Liver (tissue), 9 donors: ENCODE measurements around the gene CNPY4. TPM values are rescaled to one million over a fixed set of nuclear protein-coding genes. Genes with fewer than 3 reads are reported as not detected.

Source experiments
- DNase-seq: peaks from one replicate; pipeline ENCODE4 v3.0.0-alpha.2; 2017; ENCODE audit warnings: low spot score
- H3K27ac ChIP-seq, 2 donors: one replicate each; pipeline ENCODE4 v1.7.0; 2013; ENCODE audit warnings: inconsistent platforms in 2 of 2, low read length in 2 of 2, control low read depth in 1 of 2, low read depth in 1 of 2, mild to moderate bottlenecking in 1 of 2
- H3K27me3 ChIP-seq, 4 donors: one replicate each; pipeline versions ENCODE4 v1.6.1 to v1.7.0; 2013; ENCODE audit warnings: low read length in 3 of 4, inconsistent platforms in 1 of 4, mild to moderate bottlenecking in 1 of 4, moderate library complexity in 1 of 4; ENCODE audit not compliant: control insufficient read depth in 4 of 4, insufficient read depth in 4 of 4
- H3K36me3 ChIP-seq, 4 donors: one replicate each; pipeline versions ENCODE4 v1.6.1 to v1.7.0; 2013; ENCODE audit warnings: low read length in 3 of 4, mild to moderate bottlenecking in 3 of 4, low read depth in 1 of 4, moderate library complexity in 1 of 4; ENCODE audit not compliant: control insufficient read depth in 4 of 4, insufficient read depth in 3 of 4
- H3K4me1 ChIP-seq, 4 donors: one replicate each; pipeline versions ENCODE4 v1.6.1 to v1.7.0; 2013; ENCODE audit warnings: low read length in 3 of 4, mild to moderate bottlenecking in 3 of 4, moderate library complexity in 1 of 4; ENCODE audit not compliant: control insufficient read depth in 4 of 4, insufficient read depth in 4 of 4
- H3K4me3 ChIP-seq, 3 donors: one replicate each; pipeline versions ENCODE4 v1.6.1 to v1.7.0; 2013; ENCODE audit warnings: low read length in 3 of 3, control low read depth in 1 of 3, low read depth in 1 of 3, mild to moderate bottlenecking in 1 of 3
- H3K9ac ChIP-seq, 2 donors: one replicate each; pipeline ENCODE4 v1.7.0; 2013; ENCODE audit warnings: low read length in 2 of 2, mild to moderate bottlenecking in 2 of 2, moderate library complexity in 2 of 2, control low read depth in 1 of 2, low read depth in 1 of 2
- H3K9me3 ChIP-seq, 4 donors: one replicate each; pipeline versions ENCODE4 v1.6.1 to v1.7.0; 2013; ENCODE audit warnings: low read length in 3 of 4; ENCODE audit not compliant: control insufficient read depth in 4 of 4
- EGR1 ChIP-seq, 2 donors: IDR thresholded peaks; 2 replicates each; pipeline ENCODE4 v1.6.1; 2016 to 2018; ENCODE audit warnings: antibody characterized with exemption in 2 of 2, low read depth in 2 of 2
- FOXA1 ChIP-seq: IDR thresholded peaks from 2 replicates; pipeline ENCODE4 v1.6.1; 2016; ENCODE audit warnings: antibody characterized with exemption
- FOXA2 ChIP-seq: IDR thresholded peaks from 2 replicates; pipeline ENCODE4 v1.6.1; 2016; ENCODE audit warnings: antibody characterized with exemption
- GABPA ChIP-seq, 2 donors: IDR thresholded peaks in 1 of 2; conservative IDR thresholded peaks in 1 of 2; 2 replicates each; pipeline ENCODE4 v1.6.1; 2016; ENCODE audit warnings: antibody characterized with exemption in 2 of 2, mild to moderate bottlenecking in 1 of 2, moderate library complexity in 1 of 2
- HNF4A ChIP-seq, 2 donors: conservative IDR thresholded peaks; 2 replicates each; pipeline ENCODE4 v1.6.1; 2016; ENCODE audit warnings: antibody characterized with exemption in 2 of 2, mild to moderate bottlenecking in 2 of 2
- HNF4G ChIP-seq: IDR thresholded peaks from 2 replicates; pipeline ENCODE4 v1.6.1; 2016; ENCODE audit warnings: antibody characterized with exemption
- JUND ChIP-seq, 2 donors: IDR thresholded peaks; 2 replicates each; pipeline ENCODE4 v1.6.1; 2016; ENCODE audit warnings: antibody characterized with exemption in 2 of 2
- MAX ChIP-seq: IDR thresholded peaks from 2 replicates; pipeline ENCODE4 v1.6.1; 2016; ENCODE audit warnings: antibody characterized with exemption
- NR2F2 ChIP-seq: IDR thresholded peaks from 2 replicates; pipeline ENCODE4 v1.6.1; 2016; ENCODE audit warnings: antibody characterized with exemption
- RAD21 ChIP-seq, 2 donors: IDR thresholded peaks; 2 replicates each; pipeline ENCODE4 v1.6.1; 2016; ENCODE audit warnings: antibody characterized with exemption in 2 of 2, mild to moderate bottlenecking in 2 of 2
- RXRA ChIP-seq, 2 donors: IDR thresholded peaks; 2 replicates each; pipeline ENCODE4 v1.6.1; 2017 to 2018; ENCODE audit warnings: antibody characterized with exemption in 2 of 2, mild to moderate bottlenecking in 1 of 2
- SP1 ChIP-seq: IDR thresholded peaks from 2 replicates; pipeline ENCODE4 v1.6.1; 2018; ENCODE audit warnings: antibody characterized with exemption, mild to moderate bottlenecking
- TAF1 ChIP-seq: conservative IDR thresholded peaks from 2 replicates; pipeline ENCODE4 v1.6.1; 2016; ENCODE audit warnings: antibody characterized with exemption, mild to moderate bottlenecking
- YY1 ChIP-seq: IDR thresholded peaks from 2 replicates; pipeline ENCODE4 v1.6.1; 2016; ENCODE audit warnings: antibody characterized with exemption, mild to moderate bottlenecking
- ZBTB33 ChIP-seq: IDR thresholded peaks from 2 replicates; pipeline ENCODE4 v1.6.1; 2016; ENCODE audit warnings: antibody characterized with exemption
- WGBS: extraction: QIAGEN DNeasy Blood & Tissue Kit; methylation state at CpG from one replicate; pipeline ENCODE4 v1.1.7; 2013; 5-methylcytosine and 5-hydroxymethylcytosine counted together
- polyA plus RNA-seq, 2 donors: library from polyadenylated mRNA; stranded (reverse) in 1 of 2; unstranded in 1 of 2; fragments of 200-250 nt in 1 of 2; fragments of >200 nt in 1 of 2; fragmentation: Nextera tagmentation in 1 of 2; extraction: Ambion mirVana in 1 of 2; gene quantifications; one replicate each; pipeline versions ENCODE4 v1.2.1 to v1.2.3, GENCODE V29; 2013 to 2015
- total RNA-seq, 2 donors: library from RNA; depleted of rRNA; stranded (reverse); fragments of >200 nt; gene quantifications; one replicate each; pipeline ENCODE4 v1.2.3, GENCODE V29; 2014
- TF ChIP-seq, protein P1 (sequence below): fragments of 150-350 bp; IDR thresholded peaks from 2 replicates; pipeline ENCODE4 v1.5.1; 2017; ENCODE audit warnings: improper control_type of control experiment, low read depth, low read length; ENCODE audit not compliant: missing input control
- TF ChIP-seq, protein P2 (sequence below): IDR thresholded peaks from 2 replicates; pipeline ENCODE4 v1.6.1; 2016; ENCODE audit warnings: antibody characterized with exemption
- TF ChIP-seq, protein P3 (sequence below): IDR thresholded peaks from 2 replicates; pipeline ENCODE4 v1.6.1; 2016; ENCODE audit warnings: antibody characterized with exemption, mild to moderate bottlenecking
- donor health status: healthy.
- donor health status: healthy.
- donor health status: healthy.
- donor health status: healthy.
- donor health status: healthy.

The CNPY4 gene
- total and polyA plus RNA-seq, 4 donors = 1.9 to 11.9 (median 3.8) TPM

GRCh38 chr7:100148225-100148558 is 28.8 kb downstream of the CNPY4 start (continued):
- TF ChIP-seq, protein P1, sequence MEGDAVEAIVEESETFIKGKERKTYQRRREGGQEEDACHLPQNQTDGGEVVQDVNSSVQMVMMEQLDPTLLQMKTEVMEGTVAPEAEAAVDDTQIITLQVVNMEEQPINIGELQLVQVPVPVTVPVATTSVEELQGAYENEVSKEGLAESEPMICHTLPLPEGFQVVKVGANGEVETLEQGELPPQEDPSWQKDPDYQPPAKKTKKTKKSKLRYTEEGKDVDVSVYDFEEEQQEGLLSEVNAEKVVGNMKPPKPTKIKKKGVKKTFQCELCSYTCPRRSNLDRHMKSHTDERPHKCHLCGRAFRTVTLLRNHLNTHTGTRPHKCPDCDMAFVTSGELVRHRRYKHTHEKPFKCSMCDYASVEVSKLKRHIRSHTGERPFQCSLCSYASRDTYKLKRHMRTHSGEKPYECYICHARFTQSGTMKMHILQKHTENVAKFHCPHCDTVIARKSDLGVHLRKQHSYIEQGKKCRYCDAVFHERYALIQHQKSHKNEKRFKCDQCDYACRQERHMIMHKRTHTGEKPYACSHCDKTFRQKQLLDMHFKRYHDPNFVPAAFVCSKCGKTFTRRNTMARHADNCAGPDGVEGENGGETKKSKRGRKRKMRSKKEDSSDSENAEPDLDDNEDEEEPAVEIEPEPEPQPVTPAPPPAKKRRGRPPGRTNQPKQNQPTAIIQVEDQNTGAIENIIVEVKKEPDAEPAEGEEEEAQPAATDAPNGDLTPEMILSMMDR = no peak
- TF ChIP-seq TAF1 = no peak
- no peak for TF ChIP-seq YY1
- TF ChIP-seq HNF4G = no peak

GRCh38 chr7:100148559-100149328 is 29.3 kb downstream of the CNPY4 start, which contains the start of gene LAMTOR4:
LAMTOR4 (plus strand) TSS chr7:100148918; CDS start chr7:100148973, 55 bp downstream.
- peak; percentile 94 for DNase-seq
- under 1% methylated on average over 46 of the region's 46 CpGs for WGBS
- peaks cover 0 to 5% (median 2%) of the 10 kb centered on the region in 4 donors for H3K36me3 ChIP-seq
- H3K27me3 ChIP-seq = no peaks in the 10 kb centered on the region
- H3K9ac ChIP-seq = peak within 1 kb of the TSS; percentile 67 to 89
- TF ChIP-seq SP1 = peak; percentile 92
- TF ChIP-seq JUND (IDR thresholded peaks at IDR 0.05) = no peak
- TF ChIP-seq RAD21 (IDR thresholded peaks at IDR 0.05) = peak in 1 of 2 donors; percentile 24
- no peak for TF ChIP-seq EGR1 (IDR thresholded peaks at IDR 0.05; ENCODE audit: low read depth in 2 of 2)
- TF ChIP-seq, protein P2, sequence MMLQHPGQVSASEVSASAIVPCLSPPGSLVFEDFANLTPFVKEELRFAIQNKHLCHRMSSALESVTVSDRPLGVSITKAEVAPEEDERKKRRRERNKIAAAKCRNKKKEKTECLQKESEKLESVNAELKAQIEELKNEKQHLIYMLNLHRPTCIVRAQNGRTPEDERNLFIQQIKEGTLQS = no peak
- peak; percentile 51 to 87 for TF ChIP-seq GABPA (IDR thresholded peaks at IDR 0.05 in 1 of 2, conservative IDR thresholded peaks at IDR 0.05 in 1 of 2)
- peak; percentile 51 for TF ChIP-seq YY1
- TF ChIP-seq HNF4G = no peak
- peak in 1 of 2 donors; percentile 37 for TF ChIP-seq HNF4A (conservative IDR thresholded peaks at IDR 0.05)
- TF ChIP-seq MAX = peak; percentile 80
- TF ChIP-seq FOXA1 = no peak
- TF ChIP-seq, protein P1 = no peak
- peak; percentile 51 to 63 for TF ChIP-seq RXRA (IDR thresholded peaks at IDR 0.05)
- TF ChIP-seq FOXA2 = no peak
- TF ChIP-seq, protein P3, sequence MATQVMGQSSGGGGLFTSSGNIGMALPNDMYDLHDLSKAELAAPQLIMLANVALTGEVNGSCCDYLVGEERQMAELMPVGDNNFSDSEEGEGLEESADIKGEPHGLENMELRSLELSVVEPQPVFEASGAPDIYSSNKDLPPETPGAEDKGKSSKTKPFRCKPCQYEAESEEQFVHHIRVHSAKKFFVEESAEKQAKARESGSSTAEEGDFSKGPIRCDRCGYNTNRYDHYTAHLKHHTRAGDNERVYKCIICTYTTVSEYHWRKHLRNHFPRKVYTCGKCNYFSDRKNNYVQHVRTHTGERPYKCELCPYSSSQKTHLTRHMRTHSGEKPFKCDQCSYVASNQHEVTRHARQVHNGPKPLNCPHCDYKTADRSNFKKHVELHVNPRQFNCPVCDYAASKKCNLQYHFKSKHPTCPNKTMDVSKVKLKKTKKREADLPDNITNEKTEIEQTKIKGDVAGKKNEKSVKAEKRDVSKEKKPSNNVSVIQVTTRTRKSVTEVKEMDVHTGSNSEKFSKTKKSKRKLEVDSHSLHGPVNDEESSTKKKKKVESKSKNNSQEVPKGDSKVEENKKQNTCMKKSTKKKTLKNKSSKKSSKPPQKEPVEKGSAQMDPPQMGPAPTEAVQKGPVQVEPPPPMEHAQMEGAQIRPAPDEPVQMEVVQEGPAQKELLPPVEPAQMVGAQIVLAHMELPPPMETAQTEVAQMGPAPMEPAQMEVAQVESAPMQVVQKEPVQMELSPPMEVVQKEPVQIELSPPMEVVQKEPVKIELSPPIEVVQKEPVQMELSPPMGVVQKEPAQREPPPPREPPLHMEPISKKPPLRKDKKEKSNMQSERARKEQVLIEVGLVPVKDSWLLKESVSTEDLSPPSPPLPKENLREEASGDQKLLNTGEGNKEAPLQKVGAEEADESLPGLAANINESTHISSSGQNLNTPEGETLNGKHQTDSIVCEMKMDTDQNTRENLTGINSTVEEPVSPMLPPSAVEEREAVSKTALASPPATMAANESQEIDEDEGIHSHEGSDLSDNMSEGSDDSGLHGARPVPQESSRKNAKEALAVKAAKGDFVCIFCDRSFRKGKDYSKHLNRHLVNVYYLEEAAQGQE = no peak
- no peak for TF ChIP-seq ZBTB33
- peak; percentile 10 for TF ChIP-seq TAF1
- TF ChIP-seq NR2F2 = peak; percentile 33
- H3K9me3 ChIP-seq = no peaks in the 10 kb centered on the region
- peaks cover 4 to 13% (median 9%) of the 10 kb centered on the region in 4 donors for H3K4me1 ChIP-seq
- H3K4me3 ChIP-seq = peak within 1 kb of the TSS; percentile 69 to 98 (median 94)
- peak within 1 kb of the TSS; percentile 91 to 95 for H3K27ac ChIP-seq
